Measurements from ENCODE around the gene TMEM176B.

TMEM176B gene

GRCh38 chr7:150797661-150798060 lies 2.5 kb downstream of the TMEM176B start:
- H3K4me3 ChIP-seq (ENCODE audit: low read length), result no peak overlapping the region
- H3K27ac ChIP-seq (ENCODE audit: low read depth, low read length), result no peak overlapping the region
- H3K4me1 ChIP-seq (ENCODE audit: control insufficient read depth, insufficient read depth, low read length), result peaks cover 5% of the 10 kb centered on the region
- no peak overlapping the region for H3K9ac ChIP-seq (ENCODE audit: low read length)
- peaks cover 3% of the 10 kb centered on the region for H3K36me3 ChIP-seq (ENCODE audit: control insufficient read depth, insufficient read depth, low read length)
- H3K27me3 ChIP-seq (ENCODE audit: control insufficient read depth, insufficient read depth, low read length), result no peaks in the 10 kb centered on the region

GRCh38 chr7:150793569-150794238 lies 6.5 kb downstream of the TMEM176B start:
- Histone ChIP-seq H3K27ac (ENCODE audit: low read depth, low read length) (no peak overlapping the region), H3K27me3 (ENCODE audit: control insufficient read depth, insufficient read depth, low read length) (no peaks in the 10 kb centered on the region), H3K36me3 (ENCODE audit: control insufficient read depth, insufficient read depth, low read length) (no peaks in the 10 kb centered on the region), H3K9ac (ENCODE audit: low read length) (no peak overlapping the region), H3K4me1 (ENCODE audit: control insufficient read depth, insufficient read depth, low read length) (peaks cover 4% of the 10 kb centered on the region), H3K4me3 (ENCODE audit: low read length) (no peak overlapping the region)

- peaks cover 16% of the 10 kb centered on the region for H3K4me1 ChIP-seq (ENCODE audit: control insufficient read depth, insufficient read depth, low read length)
- H3K4me3 ChIP-seq (ENCODE audit: low read length), result no peak overlapping the region
- no peaks in the 10 kb centered on the region for H3K27me3 ChIP-seq (ENCODE audit: control insufficient read depth, insufficient read depth, low read length)
- H3K27ac ChIP-seq (ENCODE audit: low read depth, low read length), result no peak overlapping the region
- no peak overlapping the region for H3K9ac ChIP-seq (ENCODE audit: low read length)
- H3K36me3 ChIP-seq (ENCODE audit: control insufficient read depth, insufficient read depth, low read length), result no peaks in the 10 kb centered on the region
Measured at GRCh38 chr7:150791746-150792452, 8.3 kb downstream of the TMEM176B start.

- no peaks in the 10 kb centered on the region for H3K36me3 ChIP-seq (ENCODE audit: control insufficient read depth, insufficient read depth, low read length)
- no peak overlapping the region for H3K4me3 ChIP-seq (ENCODE audit: low read length)
- H3K27me3 ChIP-seq (ENCODE audit: control insufficient read depth, insufficient read depth, low read length), result no peaks in the 10 kb centered on the region
- no peak overlapping the region for H3K9ac ChIP-seq (ENCODE audit: low read length)
- peaks cover 16% of the 10 kb centered on the region for H3K4me1 ChIP-seq (ENCODE audit: control insufficient read depth, insufficient read depth, low read length)
- no peak overlapping the region for H3K27ac ChIP-seq (ENCODE audit: low read depth, low read length)
Measured at GRCh38 chr7:150791304-150791703, 8.9 kb downstream of the TMEM176B start.

- Histone ChIP-seq H3K36me3 (ENCODE audit: control insufficient read depth, insufficient read depth, low read length) (no peaks in the 10 kb centered on the region), H3K27ac (ENCODE audit: low read depth, low read length) (no peak overlapping the region), H3K27me3 (ENCODE audit: control insufficient read depth, insufficient read depth, low read length) (no peaks in the 10 kb centered on the region), H3K9ac (ENCODE audit: low read length) (no peak overlapping the region), H3K4me1 (ENCODE audit: control insufficient read depth, insufficient read depth, low read length) (peaks cover 13% of the 10 kb centered on the region), H3K4me3 (ENCODE audit: low read length) (no peak overlapping the region)
Measured at GRCh38 chr7:150790416-150791075, 9.6 kb downstream of the TMEM176B start.

- H3K27me3 ChIP-seq (ENCODE audit: control insufficient read depth, insufficient read depth, low read length), result no peaks in the 10 kb centered on the region
- no peaks in the 10 kb centered on the region for H3K36me3 ChIP-seq (ENCODE audit: control insufficient read depth, insufficient read depth, low read length)
- peak overlapping the region; percentile 19 for H3K4me3 ChIP-seq (ENCODE audit: low read length)
- H3K27ac ChIP-seq (ENCODE audit: low read depth, low read length), result peak overlapping the region; percentile 77
- peaks cover 13% of the 10 kb centered on the region for H3K4me1 ChIP-seq (ENCODE audit: control insufficient read depth, insufficient read depth, low read length)
- H3K9ac ChIP-seq (ENCODE audit: low read length), result no peak overlapping the region
Measured at GRCh38 chr7:150788474-150789269, 11.5 kb downstream of the TMEM176B start.

- peak overlapping the region; percentile 19 for H3K4me3 ChIP-seq (ENCODE audit: low read length)
- H3K4me1 ChIP-seq (ENCODE audit: control insufficient read depth, insufficient read depth, low read length), result peaks cover 13% of the 10 kb centered on the region
- H3K36me3 ChIP-seq (ENCODE audit: control insufficient read depth, insufficient read depth, low read length), result no peaks in the 10 kb centered on the region
- H3K27ac ChIP-seq (ENCODE audit: low read depth, low read length), result peak overlapping the region; percentile 77
- H3K9ac ChIP-seq (ENCODE audit: low read length), result no peak overlapping the region
- H3K27me3 ChIP-seq (ENCODE audit: control insufficient read depth, insufficient read depth, low read length), result no peaks in the 10 kb centered on the region
Measured at GRCh38 chr7:150787321-150788281, 12.6 kb downstream of the TMEM176B start.

GRCh38 chr7:150784954-150785353 lies 15.2 kb downstream of the TMEM176B start:
- peaks cover 13% of the 10 kb centered on the region for H3K4me1 ChIP-seq (ENCODE audit: control insufficient read depth, insufficient read depth, low read length)
- peak overlapping the region; percentile 10 for H3K4me3 ChIP-seq (ENCODE audit: low read length)
- H3K27ac ChIP-seq (ENCODE audit: low read depth, low read length), result peak overlapping the region; percentile 32
- H3K9ac ChIP-seq (ENCODE audit: low read length), result no peak overlapping the region
- no peaks in the 10 kb centered on the region for H3K27me3 ChIP-seq (ENCODE audit: control insufficient read depth, insufficient read depth, low read length)
- no peaks in the 10 kb centered on the region for H3K36me3 ChIP-seq (ENCODE audit: control insufficient read depth, insufficient read depth, low read length)

- no peaks in the 10 kb centered on the region for H3K36me3 ChIP-seq (ENCODE audit: control insufficient read depth, insufficient read depth, low read length)
- H3K4me3 ChIP-seq (ENCODE audit: low read length), result peak overlapping the region; percentile 10
- H3K27ac ChIP-seq (ENCODE audit: low read depth, low read length), result no peak overlapping the region
- no peaks in the 10 kb centered on the region for H3K27me3 ChIP-seq (ENCODE audit: control insufficient read depth, insufficient read depth, low read length)
- peaks cover 13% of the 10 kb centered on the region for H3K4me1 ChIP-seq (ENCODE audit: control insufficient read depth, insufficient read depth, low read length)
- H3K9ac ChIP-seq (ENCODE audit: low read length), result no peak overlapping the region
Measured at GRCh38 chr7:150784120-150784736, 15.9 kb downstream of the TMEM176B start.

GRCh38 chr7:150781961-150782360 lies 18.2 kb downstream of the TMEM176B start:
- H3K4me1 ChIP-seq (ENCODE audit: control insufficient read depth, insufficient read depth, low read length), result peaks cover 2% of the 10 kb centered on the region
- no peaks in the 10 kb centered on the region for H3K27me3 ChIP-seq (ENCODE audit: control insufficient read depth, insufficient read depth, low read length)
- no peaks in the 10 kb centered on the region for H3K36me3 ChIP-seq (ENCODE audit: control insufficient read depth, insufficient read depth, low read length)
- H3K4me3 ChIP-seq (ENCODE audit: low read length), result no peak overlapping the region
- no peak overlapping the region for H3K9ac ChIP-seq (ENCODE audit: low read length)
- no peak overlapping the region for H3K27ac ChIP-seq (ENCODE audit: low read depth, low read length)

- Histone ChIP-seq H3K27ac (ENCODE audit: low read depth, low read length) (no peak overlapping the region), H3K9ac (ENCODE audit: low read length) (no peak overlapping the region), H3K4me3 (ENCODE audit: low read length) (no peak overlapping the region), H3K36me3 (ENCODE audit: control insufficient read depth, insufficient read depth, low read length) (no peaks in the 10 kb centered on the region), H3K4me1 (ENCODE audit: control insufficient read depth, insufficient read depth, low read length) (peaks cover 2% of the 10 kb centered on the region), H3K27me3 (ENCODE audit: control insufficient read depth, insufficient read depth, low read length) (no peaks in the 10 kb centered on the region)
Measured at GRCh38 chr7:150781103-150781502, 19.1 kb downstream of the TMEM176B start.

Measured in rectal smooth muscle tissue (tissue), 1 donor.